HG02870 (cell line): ENCODE data around the gene TNPO2.
"Not testable (repeated sequence)": the region's sequence is repeated elsewhere in the genome, so short reads cannot be mapped to it uniquely, and the experiment has no call there.

Experiments
- ATAC-seq: cut with Tn5 transposase; IDR thresholded peaks from one replicate; pipeline ENCODE4 v1.9.1; 2021; ENCODE audit warnings: mild to moderate bottlenecking, moderate library complexity; ENCODE audit not compliant: unreplicated experiment

TNPO2 gene

GRCh38 chr19:12678039-12678438 lies 45.7 kb downstream of the TNPO2 start:
- ATAC-seq: not testable (repeated sequence)

- ATAC-seq: no peak
These were observed 46.8 kb downstream of the TNPO2 start for GRCh38 chr19:12676928-12677327.

- no peak for ATAC-seq
These were observed 47.3 kb downstream of the TNPO2 start for GRCh38 chr19:12676384-12676792.

GRCh38 chr19:12675940-12676339 lies 47.8 kb downstream of the TNPO2 start:
- no peak for ATAC-seq

GRCh38 chr19:12675399-12675798 lies 48.3 kb downstream of the TNPO2 start:
- no peak for ATAC-seq

- ATAC-seq: no peak
These were observed 51.0 kb downstream of the TNPO2 start for GRCh38 chr19:12672744-12673143.

- ATAC-seq: no peak
These were observed 53.4 kb downstream of the TNPO2 start for GRCh38 chr19:12670159-12670928.

- ATAC-seq: no peak
These were observed 54.2 kb downstream of the TNPO2 start for GRCh38 chr19:12669270-12670158.

- ATAC-seq: no peak
These were observed 54.8 kb downstream of the TNPO2 start for GRCh38 chr19:12668932-12669269.

GRCh38 chr19:12668346-12668745 lies 55.4 kb downstream of the TNPO2 start:
- ATAC-seq: no peak

GRCh38 chr19:12667731-12668302 lies 55.9 kb downstream of the TNPO2 start:
- ATAC-seq: no peak

- peak; percentile 43 for ATAC-seq
These were observed 57.3 kb downstream of the TNPO2 start, which contains the start of the genes MAN2B1 and WDR83 for GRCh38 chr19:12666265-12667048. TSS of gene MAN2B1 (minus strand) at chr19:12666742. CDS start at chr19:12666701, 41 bp downstream. TSS of gene WDR83 (plus strand) at chr19:12666807. CDS start at chr19:12669791, 2,984 bp downstream.

GRCh38 chr19:12665671-12666264 lies 58.0 kb downstream of the TNPO2 start:
- no peak for ATAC-seq

GRCh38 chr19:12665281-12665573 lies 58.5 kb downstream of the TNPO2 start:
- no peak for ATAC-seq

GRCh38 chr19:12664406-12665280 lies 59.1 kb downstream of the TNPO2 start:
- ATAC-seq: no peak

GRCh38 chr19:12660980-12661379 lies 62.8 kb downstream of the TNPO2 start:
- ATAC-seq: no peak

- ATAC-seq: no peak
These were observed 65.8 kb downstream of the TNPO2 start for GRCh38 chr19:12657966-12658365.

- no peak for ATAC-seq
These were observed 66.7 kb downstream of the TNPO2 start for GRCh38 chr19:12656899-12657571.

GRCh38 chr19:12655546-12655945 lies 68.2 kb downstream of the TNPO2 start:
- ATAC-seq: no peak
